ENCODE measurements around the gene NKG7. TPM values are rescaled to one million over a fixed set of nuclear protein-coding genes. Genes with fewer than 3 reads are reported as not detected.
A peak's percentile ranks its signal among the peaks of the same experiment; 100 is the strongest.

The NKG7 gene
- total and polyA plus RNA-seq, 2 of the 13 experiments (the other 11 are each of a cell fraction or from before 2014, with no cell fraction given): 0.40 TPM; not detected in 1

GRCh38 chr19:51339687-51340656 is 32.5 kb downstream of the NKG7 start (continued):
- TF ChIP-seq, protein P1, sequence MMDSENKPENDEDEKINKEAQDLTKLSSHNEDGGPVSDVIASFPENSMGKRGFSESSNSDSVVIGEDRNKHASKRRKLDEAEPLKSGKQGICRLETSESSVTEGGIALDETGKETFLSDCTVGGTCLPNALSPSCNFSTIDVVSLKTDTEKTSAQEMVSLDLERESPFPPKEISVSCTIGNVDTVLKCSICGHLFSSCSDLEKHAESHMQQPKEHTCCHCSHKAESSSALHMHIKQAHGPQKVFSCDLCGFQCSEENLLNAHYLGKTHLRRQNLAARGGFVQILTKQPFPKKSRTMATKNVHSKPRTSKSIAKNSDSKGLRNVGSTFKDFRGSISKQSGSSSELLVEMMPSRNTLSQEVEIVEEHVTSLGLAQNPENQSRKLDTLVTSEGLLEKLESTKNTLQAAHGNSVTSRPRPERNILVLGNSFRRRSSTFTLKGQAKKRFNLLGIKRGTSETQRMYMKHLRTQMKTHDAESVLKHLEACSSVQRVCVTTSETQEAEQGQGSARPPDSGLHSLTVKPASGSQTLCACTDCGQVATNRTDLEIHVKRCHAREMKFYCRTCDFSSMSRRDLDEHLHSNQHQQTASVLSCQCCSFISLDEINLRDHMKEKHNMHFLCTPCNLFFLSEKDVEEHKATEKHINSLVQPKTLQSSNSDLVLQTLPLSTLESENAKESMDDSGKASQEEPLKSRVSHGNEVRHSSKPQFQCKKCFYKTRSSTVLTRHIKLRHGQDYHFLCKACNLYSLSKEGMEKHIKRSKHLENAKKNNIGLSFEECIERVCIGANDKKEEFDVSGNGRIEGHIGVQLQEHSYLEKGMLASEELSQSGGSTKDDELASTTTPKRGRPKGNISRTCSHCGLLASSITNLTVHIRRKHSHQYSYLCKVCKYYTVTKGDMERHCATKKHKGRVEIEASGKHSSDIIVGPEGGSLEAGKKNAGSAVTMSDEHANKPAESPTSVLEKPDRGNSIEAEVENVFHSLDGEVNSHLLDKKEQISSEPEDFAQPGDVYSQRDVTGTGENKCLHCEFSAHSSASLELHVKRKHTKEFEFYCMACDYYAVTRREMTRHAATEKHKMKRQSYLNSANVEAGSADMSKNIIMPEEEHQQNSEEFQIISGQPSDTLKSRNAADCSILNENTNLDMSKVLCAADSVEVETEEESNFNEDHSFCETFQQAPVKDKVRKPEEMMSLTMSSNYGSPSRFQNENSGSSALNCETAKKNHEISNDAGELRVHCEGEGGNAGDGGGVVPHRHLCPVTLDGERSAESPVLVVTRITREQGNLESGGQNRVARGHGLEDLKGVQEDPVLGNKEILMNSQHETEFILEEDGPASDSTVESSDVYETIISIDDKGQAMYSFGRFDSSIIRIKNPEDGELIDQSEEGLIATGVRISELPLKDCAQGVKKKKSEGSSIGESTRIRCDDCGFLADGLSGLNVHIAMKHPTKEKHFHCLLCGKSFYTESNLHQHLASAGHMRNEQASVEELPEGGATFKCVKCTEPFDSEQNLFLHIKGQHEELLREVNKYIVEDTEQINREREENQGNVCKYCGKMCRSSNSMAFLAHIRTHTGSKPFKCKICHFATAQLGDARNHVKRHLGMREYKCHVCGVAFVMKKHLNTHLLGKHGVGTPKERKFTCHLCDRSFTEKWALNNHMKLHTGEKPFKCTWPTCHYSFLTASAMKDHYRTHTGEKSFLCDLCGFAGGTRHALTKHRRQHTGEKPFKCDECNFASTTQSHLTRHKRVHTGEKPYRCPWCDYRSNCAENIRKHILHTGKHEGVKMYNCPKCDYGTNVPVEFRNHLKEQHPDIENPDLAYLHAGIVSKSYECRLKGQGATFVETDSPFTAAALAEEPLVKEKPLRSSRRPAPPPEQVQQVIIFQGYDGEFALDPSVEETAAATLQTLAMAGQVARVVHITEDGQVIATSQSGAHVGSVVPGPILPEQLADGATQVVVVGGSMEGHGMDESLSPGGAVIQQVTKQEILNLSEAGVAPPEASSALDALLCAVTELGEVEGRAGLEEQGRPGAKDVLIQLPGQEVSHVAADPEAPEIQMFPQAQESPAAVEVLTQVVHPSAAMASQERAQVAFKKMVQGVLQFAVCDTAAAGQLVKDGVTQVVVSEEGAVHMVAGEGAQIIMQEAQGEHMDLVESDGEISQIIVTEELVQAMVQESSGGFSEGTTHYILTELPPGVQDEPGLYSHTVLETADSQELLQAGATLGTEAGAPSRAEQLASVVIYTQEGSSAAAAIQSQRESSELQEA (CRISPR knock-in tag; IDR thresholded peaks at IDR 0.05; ENCODE audit: not compliant biosample characterization): no peak
- TF ChIP-seq ARHGAP35 (CRISPR knock-in tag; IDR thresholded peaks at IDR 0.05; ENCODE audit: borderline replicate concordance) (no peak), ZSCAN20 (CRISPR knock-in tag; IDR thresholded peaks at IDR 0.05; ENCODE audit: borderline replicate concordance) (no peak), HNF4G (IDR thresholded peaks at IDR 0.05; ENCODE audit: borderline replicate concordance, low read depth, low read length) (no peak), HNF4G (CRISPR knock-in tag; IDR thresholded peaks at IDR 0.05; ENCODE audit: borderline replicate concordance, low read depth) (no peak), PATZ1 (CRISPR knock-in tag; IDR thresholded peaks at IDR 0.05) (no peak), RAD21 (CRISPR knock-in tag; IDR thresholded peaks at IDR 0.05) (peak; percentile 67)
- TF ChIP-seq, protein P2, sequence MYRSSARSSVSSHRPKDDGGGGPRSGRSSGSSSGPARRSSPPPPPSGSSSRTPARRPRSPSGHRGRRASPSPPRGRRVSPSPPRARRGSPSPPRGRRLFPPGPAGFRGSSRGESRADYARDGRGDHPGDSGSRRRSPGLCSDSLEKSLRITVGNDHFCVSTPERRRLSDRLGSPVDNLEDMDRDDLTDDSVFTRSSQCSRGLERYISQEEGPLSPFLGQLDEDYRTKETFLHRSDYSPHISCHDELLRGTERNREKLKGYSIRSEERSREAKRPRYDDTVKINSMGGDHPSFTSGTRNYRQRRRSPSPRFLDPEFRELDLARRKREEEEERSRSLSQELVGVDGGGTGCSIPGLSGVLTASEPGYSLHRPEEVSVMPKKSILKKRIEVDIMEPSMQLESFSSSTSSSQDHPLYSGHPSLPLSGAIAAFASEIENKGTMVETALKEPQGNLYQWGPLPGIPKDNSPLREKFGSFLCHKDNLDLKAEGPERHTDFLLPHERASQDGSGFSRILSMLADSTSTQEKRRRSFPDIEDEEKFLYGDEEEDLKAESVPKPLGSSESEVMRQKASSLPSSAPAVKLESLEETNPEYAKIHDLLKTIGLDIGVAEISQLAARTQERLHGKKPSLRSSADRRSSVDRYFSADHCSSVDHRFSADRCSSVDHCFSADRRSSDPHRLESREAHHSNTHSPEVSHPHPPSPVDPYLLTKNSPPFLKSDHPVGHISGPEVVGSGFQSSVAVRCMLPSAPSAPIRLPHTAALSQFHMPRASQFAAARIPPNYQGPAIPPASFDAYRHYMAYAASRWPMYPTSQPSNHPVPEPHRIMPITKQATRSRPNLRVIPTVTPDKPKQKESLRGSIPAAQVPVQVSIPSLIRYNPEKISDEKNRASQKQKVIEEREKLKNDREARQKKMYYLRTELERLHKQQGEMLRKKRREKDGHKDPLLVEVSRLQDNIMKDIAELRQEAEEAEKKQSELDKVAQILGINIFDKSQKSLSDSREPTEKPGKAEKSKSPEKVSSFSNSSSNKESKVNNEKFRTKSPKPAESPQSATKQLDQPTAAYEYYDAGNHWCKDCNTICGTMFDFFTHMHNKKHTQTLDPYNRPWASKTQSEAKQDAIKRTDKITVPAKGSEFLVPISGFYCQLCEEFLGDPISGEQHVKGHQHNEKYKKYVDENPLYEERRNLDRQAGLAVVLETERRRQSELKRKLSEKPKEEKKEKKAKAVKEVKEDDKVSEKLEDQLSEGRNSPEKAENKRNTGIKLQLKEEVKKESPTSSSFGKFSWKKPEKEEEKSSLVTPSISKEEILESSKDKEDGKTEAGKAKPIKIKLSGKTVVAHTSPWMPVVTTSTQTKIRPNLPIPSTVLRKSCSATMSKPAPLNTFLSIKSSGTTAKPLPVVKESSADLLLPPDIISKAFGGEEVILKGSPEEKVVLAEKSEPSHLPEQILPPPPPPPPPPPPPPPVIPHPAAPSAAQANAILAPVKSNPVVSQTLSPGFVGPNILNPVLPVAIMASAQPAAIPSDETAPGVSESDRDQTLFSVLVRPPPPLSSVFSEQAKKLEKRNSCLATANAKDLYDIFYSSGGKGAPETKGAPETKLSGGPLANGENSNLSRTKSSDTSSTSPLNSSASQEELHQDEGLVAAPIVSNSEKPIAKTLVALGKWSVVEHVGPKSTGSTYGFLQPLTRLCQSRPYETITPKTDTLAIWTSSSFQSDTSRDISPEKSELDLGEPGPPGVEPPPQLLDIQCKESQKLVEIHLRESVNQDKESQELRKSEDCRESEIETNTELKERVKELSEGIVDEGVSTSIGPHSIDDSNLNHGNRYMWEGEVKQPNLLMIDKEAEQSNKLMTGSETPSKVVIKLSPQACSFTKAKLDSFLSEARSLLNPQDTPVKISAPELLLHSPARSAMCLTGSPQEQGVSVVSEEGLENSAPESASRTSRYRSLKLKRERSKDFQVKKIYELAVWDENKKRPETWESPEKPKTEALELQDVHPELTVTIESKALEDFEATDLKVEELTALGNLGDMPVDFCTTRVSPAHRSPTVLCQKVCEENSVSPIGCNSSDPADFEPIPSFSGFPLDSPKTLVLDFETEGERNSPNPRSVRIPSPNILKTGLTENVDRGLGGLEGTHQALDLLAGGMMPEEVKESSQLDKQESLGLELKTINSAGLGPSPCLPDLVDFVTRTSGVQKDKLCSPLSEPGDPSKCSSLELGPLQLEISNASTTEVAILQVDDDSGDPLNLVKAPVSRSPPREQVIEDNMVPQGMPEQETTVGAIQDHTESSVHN (CRISPR knock-in tag; IDR thresholded peaks at IDR 0.05): no peak

Data from HepG2 (cell line).